Vagina (tissue), 2 donors: ENCODE results near the gene CENPV.

Source experiments
- CTCF ChIP-seq, 3 experiments: fragments of 450-650 bp in 2 of 3; fragments of 200-600 bp in 1 of 3; sonication (generic) in 1 of 3; IDR thresholded peaks; one replicate each; pipeline ENCODE4 v1.5.1; 2017 to 2019; ENCODE audit warnings: antibody characterized with exemption in 3 of 3, mild to moderate bottlenecking in 2 of 3, moderate library complexity in 2 of 3
- POLR2A ChIP-seq, 2 donors: fragments of 450-650 bp; IDR thresholded peaks; one replicate each; pipeline ENCODE4 v1.6.1; 2017; ENCODE audit warnings: antibody characterized with exemption in 2 of 2, mild to moderate bottlenecking in 2 of 2, moderate library complexity in 2 of 2

DNA sequence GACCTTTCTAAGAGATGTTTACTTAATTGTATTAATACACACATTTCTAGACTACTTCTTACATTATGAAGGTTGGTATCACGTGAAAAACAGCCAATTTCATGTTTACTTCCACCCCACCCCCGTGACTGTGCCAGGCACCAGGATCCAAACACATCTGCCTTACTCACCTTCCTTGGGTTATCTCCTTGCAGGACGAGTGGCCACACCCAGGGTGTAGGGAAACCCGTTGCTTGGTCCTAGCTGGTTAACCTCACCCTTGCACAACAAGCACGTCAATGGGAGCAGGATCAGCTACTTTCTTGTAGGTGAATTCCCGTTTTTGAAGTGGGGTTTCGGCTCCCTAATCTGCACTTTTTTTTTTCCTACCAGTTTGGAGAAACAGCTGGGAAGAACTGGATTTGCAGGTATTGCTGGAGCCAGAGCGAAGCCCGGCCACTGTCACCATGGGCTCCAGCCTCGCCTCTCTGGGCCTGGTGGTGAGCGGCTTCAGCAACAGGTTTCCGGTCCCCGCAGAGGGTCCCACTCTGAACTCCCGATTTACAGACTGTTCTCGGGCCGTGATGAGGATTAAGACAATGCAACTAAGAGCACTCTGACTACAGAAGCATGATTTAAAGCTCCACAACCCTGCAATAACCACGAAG lies 25.5 kb upstream of the CENPV start:
- no peak for TF ChIP-seq CTCF (IDR thresholded peaks at IDR 0.05)
- no peak for TF ChIP-seq POLR2A (IDR thresholded peaks at IDR 0.05)
